Fibroblast of mammary gland (primary cell): ENCODE data around the gene RTN4R.
"Not testable (repeated sequence)": the region's sequence is repeated elsewhere in the genome, so short reads cannot be mapped to it uniquely, and the experiment has no call there.

ENCODE experiments used
- DNase-seq: peaks from one replicate; pipeline ENCODE4 v3.0.0-alpha.2; 2010; ENCODE audit warnings: low read depth
- H3K4me3 ChIP-seq: 2 replicates; pipeline ENCODE4 v1.5.1; 2011; ENCODE audit warnings: low read depth, mild to moderate bottlenecking, low read length, moderate library complexity; ENCODE audit not compliant: control insufficient read depth
- TF ChIP-seq, protein P1 (sequence below): conservative IDR thresholded peaks from 2 replicates; pipeline ENCODE4 v1.5.1; 2011; ENCODE audit warnings: low read depth, low read length, inconsistent platforms; ENCODE audit not compliant: control insufficient read depth, insufficient read depth

The RTN4R gene

DNA sequence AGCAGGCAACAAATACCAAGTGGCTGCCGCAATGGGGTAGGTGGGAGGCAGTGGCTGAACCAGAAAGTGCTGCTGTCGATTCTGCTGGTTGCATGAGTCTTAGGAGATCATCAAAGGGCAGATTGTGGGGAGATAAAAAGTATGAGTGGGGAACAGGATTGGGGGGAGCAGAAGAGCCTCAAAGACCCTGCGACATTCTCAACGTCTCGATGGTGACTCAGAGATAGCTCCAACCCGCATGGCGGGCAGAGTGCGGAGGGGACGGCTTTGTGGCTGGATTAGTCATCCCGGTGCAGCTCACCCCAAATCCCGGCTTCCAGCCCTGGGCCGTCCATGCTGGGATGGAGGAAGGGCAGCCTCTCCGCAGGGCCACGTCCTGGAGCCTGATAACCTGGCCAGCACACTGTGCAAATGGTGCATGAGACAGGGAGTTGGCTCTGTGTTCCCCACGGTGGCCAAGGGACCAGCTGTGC, 11.6 kb upstream of the RTN4R start:
- no peak overlapping the region for H3K4me3 ChIP-seq
- no peak for DNase-seq
- TF ChIP-seq, protein P1, sequence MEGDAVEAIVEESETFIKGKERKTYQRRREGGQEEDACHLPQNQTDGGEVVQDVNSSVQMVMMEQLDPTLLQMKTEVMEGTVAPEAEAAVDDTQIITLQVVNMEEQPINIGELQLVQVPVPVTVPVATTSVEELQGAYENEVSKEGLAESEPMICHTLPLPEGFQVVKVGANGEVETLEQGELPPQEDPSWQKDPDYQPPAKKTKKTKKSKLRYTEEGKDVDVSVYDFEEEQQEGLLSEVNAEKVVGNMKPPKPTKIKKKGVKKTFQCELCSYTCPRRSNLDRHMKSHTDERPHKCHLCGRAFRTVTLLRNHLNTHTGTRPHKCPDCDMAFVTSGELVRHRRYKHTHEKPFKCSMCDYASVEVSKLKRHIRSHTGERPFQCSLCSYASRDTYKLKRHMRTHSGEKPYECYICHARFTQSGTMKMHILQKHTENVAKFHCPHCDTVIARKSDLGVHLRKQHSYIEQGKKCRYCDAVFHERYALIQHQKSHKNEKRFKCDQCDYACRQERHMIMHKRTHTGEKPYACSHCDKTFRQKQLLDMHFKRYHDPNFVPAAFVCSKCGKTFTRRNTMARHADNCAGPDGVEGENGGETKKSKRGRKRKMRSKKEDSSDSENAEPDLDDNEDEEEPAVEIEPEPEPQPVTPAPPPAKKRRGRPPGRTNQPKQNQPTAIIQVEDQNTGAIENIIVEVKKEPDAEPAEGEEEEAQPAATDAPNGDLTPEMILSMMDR: no peak

DNA sequence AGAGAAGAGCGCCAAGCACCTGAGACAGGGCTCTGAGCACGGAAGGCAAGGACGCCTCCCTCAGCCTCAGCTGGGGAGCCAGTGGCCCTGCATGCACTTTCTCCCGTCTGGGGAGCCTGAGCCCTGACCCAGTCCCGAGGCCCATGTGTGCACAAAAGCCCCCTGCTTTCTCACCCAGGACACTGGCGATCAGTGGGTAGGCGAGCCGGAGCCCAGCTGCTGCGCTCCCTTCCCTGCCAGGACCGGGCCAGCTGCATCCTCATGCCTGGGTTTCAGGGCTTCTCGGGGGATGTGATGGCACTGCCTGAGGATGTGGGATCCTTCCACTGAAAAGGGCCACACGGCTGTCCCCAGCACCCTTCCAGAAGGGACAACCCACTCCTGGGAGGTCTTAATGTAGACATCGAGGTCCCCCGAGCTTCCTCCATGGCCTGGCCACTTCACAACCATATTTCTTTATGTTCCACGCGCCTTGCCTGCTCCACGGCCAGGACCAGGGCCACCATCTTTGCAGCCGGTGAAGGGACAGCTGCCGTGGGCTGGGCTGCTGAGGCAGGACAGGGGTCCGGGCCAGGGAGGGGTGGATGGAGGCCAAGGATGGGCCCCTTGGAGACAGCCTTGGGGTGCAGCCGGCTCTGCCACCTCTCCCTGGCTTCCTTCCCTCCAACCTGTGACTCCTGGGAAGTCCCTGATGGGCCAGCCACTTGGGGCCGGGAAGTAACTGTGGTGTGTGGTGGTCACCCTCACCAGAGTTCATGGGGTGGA, 10.8 kb upstream of the RTN4R start:
- H3K4me3 ChIP-seq, DNase-seq: not testable (repeated sequence)

DNA sequence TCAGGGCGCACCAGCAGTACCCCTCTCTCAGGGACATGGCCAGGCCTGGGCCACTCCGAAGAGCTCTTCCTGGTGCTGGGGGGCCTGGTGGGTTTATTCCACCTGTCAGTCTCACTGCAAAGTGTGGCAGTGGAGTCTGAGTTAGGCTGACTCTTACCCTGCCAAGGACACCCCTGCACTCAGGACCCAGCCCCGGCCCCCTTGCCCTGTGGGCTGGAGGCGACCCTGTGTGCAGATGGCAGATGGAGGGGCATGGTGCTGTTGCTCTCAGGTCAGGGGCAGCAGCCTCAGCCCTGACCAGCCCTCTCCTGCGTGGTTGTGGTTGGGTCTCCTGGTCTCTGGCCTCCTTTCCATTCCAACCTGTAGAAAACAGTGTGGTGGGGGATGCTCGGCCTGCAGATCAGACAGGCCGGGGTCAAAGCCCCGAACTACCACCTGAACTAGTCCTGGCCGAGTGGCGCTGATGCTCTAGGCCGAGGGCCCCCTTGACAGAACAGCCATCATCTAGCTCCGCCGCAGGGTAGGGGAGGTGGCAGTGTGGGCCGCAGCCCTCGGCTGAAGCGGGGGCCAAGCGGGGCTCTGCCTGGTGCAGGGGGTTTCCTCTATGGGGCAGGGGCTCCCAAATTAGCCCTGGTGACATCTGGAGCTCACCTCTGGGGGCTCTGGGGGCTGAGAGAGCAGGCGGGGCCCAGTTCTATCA, 10.0 kb upstream of the RTN4R start:
- not testable (repeated sequence) for H3K4me3 ChIP-seq, DNase-seq

DNA sequence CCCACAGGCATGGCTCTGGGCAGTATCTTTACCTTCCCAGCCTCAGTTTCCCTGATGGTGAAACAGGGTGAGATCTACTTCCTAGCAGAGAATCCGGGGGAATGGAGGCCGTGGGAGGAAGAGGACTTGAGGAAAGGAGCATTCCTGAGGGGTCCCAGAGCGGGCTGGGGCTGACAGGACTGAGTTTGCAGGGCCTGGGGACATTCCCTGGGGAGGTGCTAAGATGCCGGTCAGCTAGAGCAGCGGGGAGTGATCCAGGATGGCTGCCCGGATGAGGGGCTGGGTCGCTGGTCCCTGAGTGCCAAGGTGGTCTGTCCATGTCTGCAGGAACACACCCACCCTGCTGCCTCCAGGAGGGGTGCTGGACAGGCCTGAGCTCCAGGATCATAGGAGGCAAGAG, 8.3 kb upstream of the RTN4R start:
- TF ChIP-seq, protein P1: no peak
- H3K4me3 ChIP-seq: no peak overlapping the region
- no peak for DNase-seq

DNA sequence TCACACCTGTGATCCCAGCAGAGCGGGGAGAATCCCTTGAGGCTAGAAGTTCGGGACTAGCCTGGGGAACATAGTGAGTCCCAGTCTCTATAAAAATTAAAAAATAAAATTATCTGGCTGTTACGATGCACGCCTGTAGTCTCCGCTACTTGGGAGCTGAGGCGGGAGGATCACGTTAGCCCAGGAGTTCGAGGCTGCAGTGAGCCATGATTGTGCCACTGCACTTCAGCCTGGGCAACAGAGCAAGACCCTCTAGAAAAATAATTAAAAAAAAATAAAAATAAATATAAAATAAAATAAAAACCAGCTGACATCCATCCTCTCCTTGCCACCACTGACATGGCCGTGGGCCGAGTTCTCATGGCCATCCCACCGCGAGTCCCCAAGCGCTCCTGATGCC, 7.7 kb upstream of the RTN4R start:
- TF ChIP-seq, protein P1: no peak
- DNase-seq: no peak

DNA sequence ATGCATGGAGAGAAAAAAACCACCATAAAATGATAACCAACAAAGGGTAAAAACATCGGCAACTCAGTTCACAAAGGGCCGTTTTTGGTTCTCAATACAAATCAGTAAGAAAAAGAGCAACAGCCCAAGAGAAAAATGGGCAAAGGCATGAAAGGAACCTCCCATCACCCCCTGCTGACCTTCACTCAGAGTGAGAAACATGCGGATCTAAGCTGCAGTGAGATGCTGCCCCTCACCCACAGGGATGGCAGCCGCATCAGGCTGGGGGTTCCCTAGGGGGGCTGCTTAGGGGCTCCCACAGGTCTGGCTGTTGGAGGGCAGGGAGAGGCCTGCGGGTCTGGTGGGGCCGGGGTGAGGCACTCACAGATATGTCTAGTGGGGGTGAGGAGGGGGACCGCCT, 7.2 kb upstream of the RTN4R start:
- not testable (repeated sequence) for H3K4me3 ChIP-seq

More for the DNA sequence above, 7.7 kb upstream of the RTN4R start:
- H3K4me3 ChIP-seq: no peak overlapping the region

DNA sequence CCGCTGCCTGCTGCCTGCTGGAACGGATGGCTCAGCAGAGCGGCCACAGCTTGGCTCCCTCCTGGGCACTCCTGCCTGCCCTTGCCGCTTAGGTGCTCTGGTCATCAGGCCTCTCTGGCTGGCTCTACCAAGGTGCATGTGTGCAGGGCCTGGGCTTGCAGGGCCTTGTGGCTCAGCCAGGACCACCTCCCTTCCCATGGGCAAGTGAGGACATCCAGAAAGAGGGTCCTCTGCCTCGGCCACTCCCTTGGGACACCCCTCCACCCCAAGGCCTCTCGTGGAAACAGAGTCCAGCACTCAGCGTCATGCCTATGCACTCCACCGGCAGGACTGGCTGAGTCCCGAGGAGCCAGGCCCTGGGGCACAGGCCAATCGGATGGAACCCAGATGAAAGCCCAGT, 6.3 kb upstream of the RTN4R start:
- not testable (repeated sequence) for DNase-seq, H3K4me3 ChIP-seq

More for the DNA sequence above, 7.2 kb upstream of the RTN4R start:
- not testable (repeated sequence) for DNase-seq

DNA sequence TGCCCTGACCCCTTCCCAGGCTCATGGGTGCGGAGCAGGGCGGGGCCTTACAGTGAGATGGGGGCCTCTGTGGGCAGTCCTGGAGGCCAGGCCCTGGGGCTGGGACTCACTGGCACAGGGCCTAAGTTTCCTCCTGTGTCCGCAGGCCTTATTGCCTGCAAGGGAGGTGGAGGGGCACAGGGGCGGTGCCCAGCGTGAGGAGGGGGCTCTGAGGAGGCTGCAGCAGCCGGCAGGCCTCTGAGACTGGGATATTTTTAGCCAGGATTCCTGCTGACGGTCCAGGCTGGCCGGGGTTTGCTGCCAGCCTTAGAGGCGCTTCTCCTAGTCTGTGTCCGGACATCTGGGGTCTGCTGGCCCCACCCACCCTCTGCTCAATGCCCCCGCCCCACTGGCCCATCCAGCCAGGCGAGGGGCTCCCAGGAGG, 5.7 kb upstream of the RTN4R start:
- DNase-seq: no peak
- TF ChIP-seq, protein P1: no peak
- no peak overlapping the region for H3K4me3 ChIP-seq

DNA sequence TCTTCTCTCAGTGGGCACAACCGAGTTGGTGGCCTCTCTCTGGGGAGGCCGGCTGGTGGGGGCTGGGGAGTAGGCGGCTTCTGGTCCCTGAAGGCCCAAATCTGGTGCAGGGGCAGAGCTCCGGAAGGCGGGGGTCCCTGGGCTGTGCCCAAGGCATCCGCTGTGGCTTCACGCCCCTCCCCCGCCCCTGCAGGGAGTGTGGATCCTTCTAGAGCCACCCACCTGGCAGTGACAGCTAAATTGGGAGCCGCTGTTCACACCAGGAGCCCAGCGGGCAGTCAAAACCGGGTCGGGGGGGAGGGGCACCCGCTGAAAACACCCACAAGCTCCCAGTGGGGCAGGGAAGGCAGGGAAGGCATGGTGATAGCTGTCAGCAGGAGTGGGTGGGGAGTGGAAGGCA, 4.6 kb upstream of the RTN4R start:
- no peak for DNase-seq
- TF ChIP-seq, protein P1: no peak
- H3K4me3 ChIP-seq: no peak overlapping the region
